Lower lobe of right lung (tissue), 2 donors: Measurements from ENCODE around the gene LRP1B. TPM values are rescaled to one million over a fixed set of nuclear protein-coding genes. Genes with fewer than 3 reads are reported as not detected.

Source experiments
- ATAC-seq, 2 donors: fragments of 200-7000 bp; cut with Tn5 transposase; one replicate each; pipeline ENCODE4 v1.9.1; 2020 to 2022; ENCODE audit warnings: mild to moderate bottlenecking in 2 of 2, moderate library complexity in 2 of 2
- DNase-seq: peaks from one replicate; pipeline ENCODE4 v3.0.0-alpha.2; 2020
- H3K27ac ChIP-seq: fragments of 200-600 bp; one replicate; pipeline ENCODE4 v1.8.0; 2022
- H3K27me3 ChIP-seq: fragments of 200-600 bp; one replicate; pipeline ENCODE4 v1.8.0; 2022; ENCODE audit warnings: low read depth
- H3K36me3 ChIP-seq: fragments of 200-600 bp; one replicate; pipeline ENCODE4 v1.8.0; 2022; ENCODE audit warnings: mild to moderate bottlenecking
- H3K4me1 ChIP-seq: fragments of 200-600 bp; one replicate; pipeline ENCODE4 v1.8.0; 2022
- H3K4me3 ChIP-seq: fragments of 200-600 bp; one replicate; pipeline ENCODE4 v1.8.0; 2022; ENCODE audit warnings: mild to moderate bottlenecking
- H3K9me3 ChIP-seq: fragments of 200-600 bp; one replicate; pipeline ENCODE4 v1.8.0; 2022
- CTCF ChIP-seq: fragments of 200-600 bp; IDR thresholded peaks from one replicate; pipeline ENCODE4 v1.8.0; 2022; ENCODE audit warnings: antibody characterized with exemption, mild to moderate bottlenecking
- intact Hi-C: fragments of 100-400 bp; cut with DNase I; formaldehyde crosslinking; loops from one replicate; pipeline ENCODE4 v1.11.0; 2022
- total RNA-seq: library from RNA; stranded (reverse); fragmentation: NEBNext Ultra II Directional; extraction: Animal tissue kit (Norgen Biotek cat#: 25700); gene quantifications from one replicate; pipeline ENCODE4 v1.2.1, GENCODE V29; 2021
- donor health status: DM: no; HTN: yes; CAD: no; lungs with severe emphysema.

Gene LRP1B
- total RNA-seq, 1 donor from 2014 or later = 0.09 TPM

GRCh38 chr2:141524777-141525176 is 606.0 kb downstream of the LRP1B start:
- no peak for DNase-seq
- H3K4me1 ChIP-seq = no peaks in the 10 kb centered on the region
- H3K27ac ChIP-seq = no peak overlapping the region

GRCh38 chr2:141523199-141523598 is 607.6 kb downstream of the LRP1B start:
- Histone ChIP-seq H3K27me3 (no peaks in the 10 kb centered on the region), H3K36me3 (no peaks in the 10 kb centered on the region), H3K4me1 (no peaks in the 10 kb centered on the region), H3K9me3 (no peaks in the 10 kb centered on the region), H3K27ac (no peak overlapping the region), H3K4me3 (no peak overlapping the region)
- TF ChIP-seq CTCF = no peak
- intact Hi-C loops = no loop called here
- ATAC-seq (no peak), DNase-seq (no peak)

More at GRCh38 chr2:141524777-141525176, 606.0 kb downstream of the LRP1B start:
- no peak for ATAC-seq
- intact Hi-C loops = no loop called here
- Histone ChIP-seq H3K27me3 (no peaks in the 10 kb centered on the region), H3K4me3 (no peak overlapping the region), H3K9me3 (no peaks in the 10 kb centered on the region), H3K36me3 (no peaks in the 10 kb centered on the region)
- no peak for TF ChIP-seq CTCF

- Histone ChIP-seq H3K27ac (no peak overlapping the region), H3K27me3 (no peaks in the 10 kb centered on the region), H3K4me1 (no peaks in the 10 kb centered on the region), H3K36me3 (no peaks in the 10 kb centered on the region), H3K9me3 (no peaks in the 10 kb centered on the region), H3K4me3 (no peak overlapping the region)
- no peak for TF ChIP-seq CTCF
- no peak for ATAC-seq
- DNase-seq = no peak
- intact Hi-C loops = no loop called here
Measured at GRCh38 chr2:141522702-141523101, 608.1 kb downstream of the LRP1B start.

GRCh38 chr2:141522048-141522447 is 608.8 kb downstream of the LRP1B start:
- TF ChIP-seq CTCF = no peak
- H3K27ac ChIP-seq = no peak overlapping the region
- intact Hi-C loops = no loop called here
- H3K36me3 ChIP-seq = no peaks in the 10 kb centered on the region
- ATAC-seq (no peak), DNase-seq (no peak)
- no peak overlapping the region for H3K4me3 ChIP-seq
- H3K4me1 ChIP-seq = no peaks in the 10 kb centered on the region
- H3K9me3 ChIP-seq = no peaks in the 10 kb centered on the region
- H3K27me3 ChIP-seq = no peaks in the 10 kb centered on the region

- TF ChIP-seq CTCF = no peak
- ATAC-seq (no peak), DNase-seq (no peak)
- Histone ChIP-seq H3K9me3 (no peaks in the 10 kb centered on the region), H3K27ac (no peak overlapping the region), H3K4me1 (no peaks in the 10 kb centered on the region), H3K4me3 (no peak overlapping the region), H3K27me3 (no peaks in the 10 kb centered on the region), H3K36me3 (no peaks in the 10 kb centered on the region)
- intact Hi-C loops = no loop called here
Measured at GRCh38 chr2:141519906-141520305, 610.9 kb downstream of the LRP1B start.
